Epithelial cell of esophagus (primary cell): ENCODE measurements around the gene HP1BP3.

Experiments used
- DNase-seq: peaks from one replicate; pipeline ENCODE4 v3.0.0; 2010; ENCODE audit warnings: low read depth
- H3K4me3 ChIP-seq: 2 replicates; pipeline ENCODE4 v1.5.1; 2011; ENCODE audit warnings: mild to moderate bottlenecking, low read length, control low read depth
- CTCF ChIP-seq: IDR thresholded peaks from 2 replicates; pipeline ENCODE4 v1.5.1; 2011; ENCODE audit warnings: low read depth, mild to moderate bottlenecking, low read length, control low read depth, inconsistent platforms; ENCODE audit not compliant: insufficient read depth; ENCODE audit errors: missing control alignments

The HP1BP3 gene

GRCh38 chr1:20823845-20824244, 36.7 kb upstream of the HP1BP3 start:
- H3K4me3 ChIP-seq: no peak overlapping the region
- no peak for TF ChIP-seq CTCF
- DNase-seq: no peak

GRCh38 chr1:20821466-20821865, 34.4 kb upstream of the HP1BP3 start:
- DNase-seq: no peak
- no peak for TF ChIP-seq CTCF

GRCh38 chr1:20819818-20820217, 32.7 kb upstream of the HP1BP3 start:
- no peak for TF ChIP-seq CTCF
- H3K4me3 ChIP-seq: no peak overlapping the region
- no peak for DNase-seq

More at GRCh38 chr1:20821466-20821865, 34.4 kb upstream of the HP1BP3 start:
- no peak overlapping the region for H3K4me3 ChIP-seq

GRCh38 chr1:20814534-20814871, 27.4 kb upstream of the HP1BP3 start:
- no peak overlapping the region for H3K4me3 ChIP-seq
- TF ChIP-seq CTCF: no peak
- DNase-seq: no peak

- no peak overlapping the region for H3K4me3 ChIP-seq
- DNase-seq: no peak
- TF ChIP-seq CTCF: no peak
Measured at GRCh38 chr1:20811916-20812315, 24.8 kb upstream of the HP1BP3 start.

GRCh38 chr1:20793236-20793635, 6.1 kb upstream of the HP1BP3 start:
- DNase-seq: no peak
- TF ChIP-seq CTCF: no peak
- H3K4me3 ChIP-seq: no peak overlapping the region

GRCh38 chr1:20792196-20792595, 5.1 kb upstream of the HP1BP3 start:
- DNase-seq: no peak
- H3K4me3 ChIP-seq: no peak overlapping the region
- no peak for TF ChIP-seq CTCF
